GM13977 (cell line): Measurements from ENCODE around the gene ZNF175.

Experiments
- DNase-seq: peaks from one replicate; pipeline ENCODE4 v3.0.0; 2012; ENCODE audit warnings: low spot score
- CTCF ChIP-seq: IDR thresholded peaks from 2 replicates; pipeline ENCODE4 v1.5.1; 2012; ENCODE audit warnings: mild to moderate bottlenecking, control low read depth; ENCODE audit not compliant: insufficient read depth; ENCODE audit errors: extremely low read depth, missing control alignments
- in situ Hi-C: fragments of 300-500 bp; cut with MboI; formaldehyde crosslinking; loops from one replicate; pipeline ENCODE4 v1.12.0; 2022; ENCODE audit warnings: low sequenced_read_pairs, low pct_unique_long_range_greater_than_20kb, mixed read lengths, inconsistent platforms; ENCODE audit not compliant: unreplicated experiment

Gene ZNF175

GRCh38 chr19:51570962-51571575 lies at the start of gene ZNF175:
ZNF175 (plus strand) TSS chr19:51571283; CDS start chr19:51573330, 2,047 bp downstream.
- no peak for TF ChIP-seq CTCF
- in situ Hi-C loops, result no loop called here
- peak; percentile 75 for DNase-seq

- in situ Hi-C loops, result no loop called here
- DNase-seq, result no peak
- no peak for TF ChIP-seq CTCF
These were observed 49.7 kb upstream of the ZNF175 start for GRCh38 chr19:51521357-51521756.

GRCh38 chr19:51521781-51522180 lies 49.3 kb upstream of the ZNF175 start:
- no peak for DNase-seq
- TF ChIP-seq CTCF, result no peak
- in situ Hi-C loops, result no loop called here

GRCh38 chr19:51524666-51525264 lies 46.3 kb upstream of the ZNF175 start:
- TF ChIP-seq CTCF, result no peak
- no peak for DNase-seq
- in situ Hi-C loops, result no loop called here

- no peak for DNase-seq
- no peak for TF ChIP-seq CTCF
- in situ Hi-C loops, result no loop called here
These were observed 45.4 kb upstream of the ZNF175 start for GRCh38 chr19:51525651-51526050.

- in situ Hi-C loops, result no loop called here
- DNase-seq, result no peak
- TF ChIP-seq CTCF, result no peak
These were observed 41.8 kb upstream of the ZNF175 start for GRCh38 chr19:51529301-51529700.

- no peak for TF ChIP-seq CTCF
- DNase-seq, result no peak
- in situ Hi-C loops, result no loop called here
These were observed 40.5 kb upstream of the ZNF175 start for GRCh38 chr19:51530616-51531015.
